ENCODE data around the gene RPS6KA2.

The RPS6KA2 gene

DNA sequence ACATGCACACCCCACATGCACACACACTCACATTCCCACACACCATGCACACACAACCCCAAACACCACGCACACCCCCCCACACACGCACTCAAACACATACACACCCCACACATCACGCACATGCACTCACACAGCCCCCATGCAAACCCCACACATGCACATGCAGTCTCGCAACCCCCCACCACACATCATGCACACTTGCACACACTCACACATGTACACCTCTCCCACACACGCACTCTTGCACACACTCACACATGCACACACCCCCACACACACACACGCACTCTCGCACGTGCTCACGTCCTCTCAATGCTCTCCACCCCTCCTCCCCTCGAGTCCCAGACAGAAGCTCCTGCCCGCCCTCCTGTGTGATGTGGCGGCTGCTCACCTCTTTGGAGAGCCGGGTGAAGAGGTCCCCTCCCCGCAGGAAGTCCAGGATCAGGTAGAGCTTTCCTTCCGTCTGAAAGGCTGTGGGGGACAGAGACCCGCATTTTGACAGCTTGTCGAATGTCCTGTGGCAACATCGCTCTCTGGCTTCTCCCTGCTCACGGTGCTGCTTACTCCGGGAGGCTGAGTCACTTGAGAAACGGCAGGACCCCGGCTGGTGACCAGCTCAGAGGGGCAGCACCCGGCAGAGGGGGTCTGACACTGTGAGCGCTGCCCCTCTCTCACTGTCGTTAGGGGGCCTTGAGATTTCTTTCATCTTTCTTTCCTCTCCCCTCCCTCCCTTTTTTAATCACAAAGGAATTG is 119.1 kb downstream of the RPS6KA2 start:
- Histone ChIP-seq H3K4me1 (ENCODE audit: control insufficient read depth, insufficient read depth, low read length, unreplicated experiment) (no peaks in the 10 kb centered on the region), H3K36me3 (ENCODE audit: insufficient read depth, low read length) (peaks cover 6% of the 10 kb centered on the region), H3K27me3 (ENCODE audit: insufficient read depth, low read length) (no peaks in the 10 kb centered on the region), H3K79me2 (ENCODE audit: control insufficient read depth, insufficient read depth, low read length, unreplicated experiment) (no peaks in the 10 kb centered on the region), H3K4me3 (ENCODE audit: low read depth, low read length) (no peak overlapping the region), H2AFZ (ENCODE audit: low read length, unreplicated experiment) (no peak overlapping the region), H3K27ac (ENCODE audit: low read depth, low read length) (no peak overlapping the region)

- Histone ChIP-seq H3K27me3 (ENCODE audit: insufficient read depth, low read length) (no peaks in the 10 kb centered on the region), H2AFZ (ENCODE audit: low read length, unreplicated experiment) (no peak overlapping the region), H3K36me3 (ENCODE audit: insufficient read depth, low read length) (peaks cover 6% of the 10 kb centered on the region), H3K4me1 (ENCODE audit: control insufficient read depth, insufficient read depth, low read length, unreplicated experiment) (no peaks in the 10 kb centered on the region), H3K4me3 (ENCODE audit: low read depth, low read length) (no peak overlapping the region), H3K27ac (ENCODE audit: low read depth, low read length) (no peak overlapping the region), H3K79me2 (ENCODE audit: control insufficient read depth, insufficient read depth, low read length, unreplicated experiment) (no peaks in the 10 kb centered on the region)
Observed at GRCh38 chr6:166507380-166507779, 119.7 kb downstream of the RPS6KA2 start.

DNA sequence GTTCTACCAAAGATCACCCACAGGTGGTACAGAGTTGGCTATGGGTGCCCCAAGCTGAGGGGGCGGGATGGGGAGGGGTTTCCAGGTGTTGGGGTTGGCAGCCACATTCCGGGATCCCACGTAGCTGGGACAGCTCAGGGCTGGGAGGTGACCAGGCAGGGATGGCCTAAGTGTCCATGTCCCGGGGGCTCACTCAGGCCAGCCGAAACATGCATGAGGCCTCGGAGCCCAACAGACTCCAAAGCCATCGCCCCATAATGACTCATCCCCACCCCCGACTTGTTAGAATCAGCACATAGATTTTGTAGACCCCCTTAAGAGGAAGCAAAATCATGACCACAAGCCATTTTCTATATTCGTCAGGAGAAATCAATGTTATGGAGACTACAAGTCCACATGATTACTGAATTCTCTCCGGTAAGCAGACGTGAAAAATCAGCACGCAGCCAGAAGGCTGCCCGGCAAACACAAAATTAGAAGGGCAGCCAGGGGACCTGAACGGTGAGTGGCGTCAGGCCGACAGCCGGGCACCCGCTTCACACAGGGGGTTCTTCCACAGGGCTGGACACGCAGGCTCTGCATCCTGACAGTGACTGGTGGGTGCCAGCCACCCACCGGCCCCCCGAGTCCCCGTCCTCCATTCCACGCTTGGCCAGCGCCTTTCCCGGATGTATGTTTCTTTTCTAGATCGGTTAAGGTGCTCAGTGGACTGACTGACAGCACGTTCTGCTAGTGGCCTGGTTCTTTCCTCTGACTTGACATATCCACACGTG is 121.7 kb downstream of the RPS6KA2 start:
- H3K4me1 ChIP-seq (ENCODE audit: control insufficient read depth, insufficient read depth, low read length, unreplicated experiment) = no peaks in the 10 kb centered on the region
- H3K27ac ChIP-seq (ENCODE audit: low read depth, low read length) = no peak overlapping the region
- H3K27me3 ChIP-seq (ENCODE audit: insufficient read depth, low read length) = no peaks in the 10 kb centered on the region
- H2AFZ ChIP-seq (ENCODE audit: low read length, unreplicated experiment) = no peak overlapping the region
- no peaks in the 10 kb centered on the region for H3K79me2 ChIP-seq (ENCODE audit: control insufficient read depth, insufficient read depth, low read length, unreplicated experiment)
- H3K4me3 ChIP-seq (ENCODE audit: low read depth, low read length) = no peak overlapping the region
- peaks cover 6% of the 10 kb centered on the region for H3K36me3 ChIP-seq (ENCODE audit: insufficient read depth, low read length)

GRCh38 chr6:166504100-166504499 is 123.0 kb downstream of the RPS6KA2 start:
- H3K27ac ChIP-seq (ENCODE audit: low read depth, low read length) = no peak overlapping the region
- no peaks in the 10 kb centered on the region for H3K79me2 ChIP-seq (ENCODE audit: control insufficient read depth, insufficient read depth, low read length, unreplicated experiment)
- H3K4me3 ChIP-seq (ENCODE audit: low read depth, low read length) = no peak overlapping the region
- H2AFZ ChIP-seq (ENCODE audit: low read length, unreplicated experiment) = no peak overlapping the region
- H3K36me3 ChIP-seq (ENCODE audit: insufficient read depth, low read length) = no peaks in the 10 kb centered on the region; the same call in 1 of the 2 replicates
- no peaks in the 10 kb centered on the region for H3K4me1 ChIP-seq (ENCODE audit: control insufficient read depth, insufficient read depth, low read length, unreplicated experiment)
- H3K27me3 ChIP-seq (ENCODE audit: insufficient read depth, low read length) = no peaks in the 10 kb centered on the region

- Histone ChIP-seq H2AFZ (ENCODE audit: low read length, unreplicated experiment) (no peak overlapping the region), H3K79me2 (ENCODE audit: control insufficient read depth, insufficient read depth, low read length, unreplicated experiment) (no peaks in the 10 kb centered on the region)
Observed at GRCh38 chr6:166503167-166503744, 123.8 kb downstream of the RPS6KA2 start.

GRCh38 chr6:166502453-166502852 is 124.6 kb downstream of the RPS6KA2 start:
- no peak overlapping the region for H3K4me3 ChIP-seq (ENCODE audit: low read depth, low read length)
- no peaks in the 10 kb centered on the region; the same call in 1 of the 2 replicates for H3K36me3 ChIP-seq (ENCODE audit: insufficient read depth, low read length)
- H3K27ac ChIP-seq (ENCODE audit: low read depth, low read length) = no peak overlapping the region
- no peaks in the 10 kb centered on the region for H3K27me3 ChIP-seq (ENCODE audit: insufficient read depth, low read length)
- H3K4me1 ChIP-seq (ENCODE audit: control insufficient read depth, insufficient read depth, low read length, unreplicated experiment) = no peaks in the 10 kb centered on the region
- H2AFZ ChIP-seq (ENCODE audit: low read length, unreplicated experiment) = no peak overlapping the region
- H3K79me2 ChIP-seq (ENCODE audit: control insufficient read depth, insufficient read depth, low read length, unreplicated experiment) = no peaks in the 10 kb centered on the region

More at GRCh38 chr6:166503167-166503744, 123.8 kb downstream of the RPS6KA2 start:
- Histone ChIP-seq H3K4me3 (ENCODE audit: low read depth, low read length) (no peak overlapping the region), H3K27me3 (ENCODE audit: insufficient read depth, low read length) (no peaks in the 10 kb centered on the region), H3K4me1 (ENCODE audit: control insufficient read depth, insufficient read depth, low read length, unreplicated experiment) (no peaks in the 10 kb centered on the region), H3K27ac (ENCODE audit: low read depth, low read length) (no peak overlapping the region), H3K36me3 (ENCODE audit: insufficient read depth, low read length) (no peaks in the 10 kb centered on the region; the same call in 1 of the 2 replicates)

- Histone ChIP-seq H3K27ac (ENCODE audit: low read depth, low read length) (no peak overlapping the region), H3K4me1 (ENCODE audit: control insufficient read depth, insufficient read depth, low read length, unreplicated experiment) (no peaks in the 10 kb centered on the region), H3K79me2 (ENCODE audit: control insufficient read depth, insufficient read depth, low read length, unreplicated experiment) (no peaks in the 10 kb centered on the region), H3K27me3 (ENCODE audit: insufficient read depth, low read length) (no peaks in the 10 kb centered on the region), H2AFZ (ENCODE audit: low read length, unreplicated experiment) (no peak overlapping the region), H3K4me3 (ENCODE audit: low read depth, low read length) (no peak overlapping the region), H3K36me3 (ENCODE audit: insufficient read depth, low read length) (no peaks in the 10 kb centered on the region; the same call in 1 of the 2 replicates)
Observed at GRCh38 chr6:166501246-166501645, 125.8 kb downstream of the RPS6KA2 start.

GRCh38 chr6:166500246-166500645 is 126.8 kb downstream of the RPS6KA2 start:
- H3K79me2 ChIP-seq (ENCODE audit: control insufficient read depth, insufficient read depth, low read length, unreplicated experiment) = no peaks in the 10 kb centered on the region
- H3K36me3 ChIP-seq (ENCODE audit: insufficient read depth, low read length) = no peaks in the 10 kb centered on the region; the same call in 1 of the 2 replicates
- no peaks in the 10 kb centered on the region for H3K4me1 ChIP-seq (ENCODE audit: control insufficient read depth, insufficient read depth, low read length, unreplicated experiment)
- H3K27ac ChIP-seq (ENCODE audit: low read depth, low read length) = no peak overlapping the region
- no peak overlapping the region for H2AFZ ChIP-seq (ENCODE audit: low read length, unreplicated experiment)
- no peak overlapping the region for H3K4me3 ChIP-seq (ENCODE audit: low read depth, low read length)
- H3K27me3 ChIP-seq (ENCODE audit: insufficient read depth, low read length) = no peaks in the 10 kb centered on the region

GRCh38 chr6:166499350-166500163 is 127.5 kb downstream of the RPS6KA2 start:
- Histone ChIP-seq H3K79me2 (ENCODE audit: control insufficient read depth, insufficient read depth, low read length, unreplicated experiment) (no peaks in the 10 kb centered on the region), H3K36me3 (ENCODE audit: insufficient read depth, low read length) (no peaks in the 10 kb centered on the region; the same call in 1 of the 2 replicates), H3K27me3 (ENCODE audit: insufficient read depth, low read length) (no peaks in the 10 kb centered on the region), H3K4me3 (ENCODE audit: low read depth, low read length) (no peak overlapping the region), H3K27ac (ENCODE audit: low read depth, low read length) (no peak overlapping the region), H2AFZ (ENCODE audit: low read length, unreplicated experiment) (no peak overlapping the region), H3K4me1 (ENCODE audit: control insufficient read depth, insufficient read depth, low read length, unreplicated experiment) (no peaks in the 10 kb centered on the region)

DNA sequence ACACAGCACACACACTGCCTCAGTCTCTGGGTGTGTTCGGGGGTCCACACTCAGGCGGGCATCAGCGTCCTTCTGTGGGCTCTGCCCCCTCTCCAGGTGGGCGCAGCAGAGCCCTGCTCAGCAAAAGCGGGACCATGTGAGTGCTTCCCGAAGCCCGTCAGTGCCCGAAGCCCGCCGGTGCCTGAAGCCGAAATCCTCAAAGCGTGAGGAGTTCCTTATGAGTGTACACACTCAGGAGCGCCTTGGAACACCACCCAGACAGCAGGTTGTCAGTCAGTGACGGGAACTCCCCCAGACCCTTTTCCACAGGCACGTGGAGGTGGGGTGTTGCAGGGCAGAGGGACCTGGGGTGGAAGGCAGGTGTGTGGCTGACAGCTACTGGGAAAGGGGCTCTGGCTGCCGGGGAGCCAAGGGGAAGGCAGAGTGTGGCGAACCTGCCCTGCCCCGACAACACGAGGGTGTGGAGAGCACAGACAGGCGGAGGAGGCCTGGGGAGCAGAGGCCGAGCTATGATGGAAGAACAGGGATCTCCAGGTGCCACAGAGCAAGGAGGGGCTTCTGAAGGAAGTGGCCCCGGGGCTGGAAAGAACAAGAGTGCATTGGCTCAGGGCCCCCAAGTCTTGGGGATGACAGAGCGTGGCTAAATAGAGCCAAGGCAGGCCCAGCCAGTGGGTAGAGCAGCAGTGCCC is 128.2 kb downstream of the RPS6KA2 start:
- Histone ChIP-seq H3K79me2 (ENCODE audit: control insufficient read depth, insufficient read depth, low read length, unreplicated experiment) (no peaks in the 10 kb centered on the region), H3K4me1 (ENCODE audit: control insufficient read depth, insufficient read depth, low read length, unreplicated experiment) (no peaks in the 10 kb centered on the region), H3K27ac (ENCODE audit: low read depth, low read length) (no peak overlapping the region), H3K27me3 (ENCODE audit: insufficient read depth, low read length) (no peaks in the 10 kb centered on the region), H3K36me3 (ENCODE audit: insufficient read depth, low read length) (no peaks in the 10 kb centered on the region; the same call in 1 of the 2 replicates), H2AFZ (ENCODE audit: low read length, unreplicated experiment) (no peak overlapping the region), H3K4me3 (ENCODE audit: low read depth, low read length) (no peak overlapping the region)

Measured in ACC112 (cell line).